Lung (tissue), 12 donors: Measurements from ENCODE around the gene RNF224. TPM values are rescaled to one million over a fixed set of nuclear protein-coding genes. Genes with fewer than 3 reads are reported as not detected.

Source experiments
- ATAC-seq: fragments of 200-7000 bp; cut with Tn5 transposase; one replicate; pipeline ENCODE4 v1.9.1; 2020; ENCODE audit warnings: moderate number of reproducible peaks; ENCODE audit not compliant: insufficient read depth, low FRiP score
- DNase-seq, 3 donors: peaks; one replicate each; pipeline ENCODE4 v3.0.0-alpha.2; 2013 to 2017
- H3K27ac ChIP-seq, 2 donors: one replicate each; pipeline ENCODE4 v1.5.1; 2013; ENCODE audit warnings: mild to moderate bottlenecking in 2 of 2, moderate library complexity in 2 of 2, control low read depth in 1 of 2, inconsistent platforms in 1 of 2, low read depth in 1 of 2, low read length in 1 of 2
- H3K27me3 ChIP-seq, 3 donors: one replicate each; pipeline ENCODE4 v1.5.1; 2013; ENCODE audit warnings: low read length in 2 of 3; ENCODE audit not compliant: control insufficient read depth in 3 of 3, insufficient read depth in 3 of 3
- H3K36me3 ChIP-seq, 4 donors: one replicate each; pipeline ENCODE4 v1.5.1; 2013; ENCODE audit warnings: low read length in 4 of 4, mild to moderate bottlenecking in 1 of 4, moderate library complexity in 1 of 4; ENCODE audit not compliant: control insufficient read depth in 4 of 4, insufficient read depth in 4 of 4
- H3K4me1 ChIP-seq, 5 donors: one replicate each; pipeline ENCODE4 v1.5.1; 2013; ENCODE audit warnings: low read length in 5 of 5, mild to moderate bottlenecking in 2 of 5, moderate library complexity in 1 of 5; ENCODE audit not compliant: control insufficient read depth in 5 of 5, insufficient read depth in 5 of 5
- H3K4me3 ChIP-seq: one replicate; pipeline ENCODE4 v1.5.1; 2013; ENCODE audit warnings: mild to moderate bottlenecking, control low read depth, moderate library complexity
- H3K9ac ChIP-seq, 2 donors: one replicate each; pipeline ENCODE4 v1.5.1; 2013; ENCODE audit warnings: low read length in 2 of 2, control low read depth in 1 of 2; ENCODE audit not compliant: insufficient read depth in 1 of 2
- H3K9me3 ChIP-seq, 4 donors: one replicate each; pipeline ENCODE4 v1.5.1; 2013; ENCODE audit warnings: low read length in 3 of 4, mild to moderate bottlenecking in 1 of 4, moderate library complexity in 1 of 4; ENCODE audit not compliant: control insufficient read depth in 4 of 4, insufficient read depth in 3 of 4
- CTCF ChIP-seq: IDR thresholded peaks from 2 replicates; pipeline ENCODE4 v1.5.1; 2012; ENCODE audit warnings: mild to moderate bottlenecking; ENCODE audit errors: control extremely low read depth, extremely low read depth
- WGBS, 2 donors: extraction: QIAGEN DNeasy Blood & Tissue Kit; methylation state at CpG; one replicate each; pipeline ENCODE4 v1.1.7; 2013; 5-methylcytosine and 5-hydroxymethylcytosine counted together
- polyA plus RNA-seq, 2 donors: library from polyadenylated mRNA; stranded (reverse); fragments of 200-250 nt; gene quantifications; one replicate each; pipeline ENCODE4 v1.2.1, GENCODE V29; 2013
- total RNA-seq, 2 donors: library from RNA; depleted of rRNA in 1 of 2; stranded (reverse); fragments of >200 nt in 1 of 2; gene quantifications; one replicate each; pipeline ENCODE4 v1.2.1, GENCODE V29; 2014 to 2021
- donor health status: control.
- donor health status: control.
- donor health status: Bipolar disorder and iron deficiency.
- donor health status: healthy.
- donor health status: DM: yes; HTN: yes; CAD: no.

The RNF224 gene
- total and polyA plus RNA-seq, 4 donors = 0.24 to 1.1 (median 0.80) TPM

GRCh38 chr9:137179761-137180160, 47.5 kb upstream of the RNF224 start:
- H3K4me3 ChIP-seq = no peak overlapping the region
- no peaks in the 10 kb centered on the region for H3K27me3 ChIP-seq
- DNase-seq (no peak), ATAC-seq (no peak)
- H3K9me3 ChIP-seq = peaks cover 0 to 2% (median 0%) of the 10 kb centered on the region in 4 donors
- H3K4me1 ChIP-seq = peaks cover 0 to 5% (median 0%) of the 10 kb centered on the region in 5 donors
- WGBS, 2 donors = 96 to 97% methylated on average over 15 to 17 of the region's 17 CpGs
- no peak for TF ChIP-seq CTCF
- no peak overlapping the region for H3K27ac ChIP-seq
- H3K9ac ChIP-seq = no peak overlapping the region
- H3K36me3 ChIP-seq = peaks cover 8 to 72% (median 27%) of the 10 kb centered on the region in 4 donors

- Histone ChIP-seq H3K9ac (no peak overlapping the region), H3K9me3 (peaks cover 0 to 2% (median 0%) of the 10 kb centered on the region in 4 donors), H3K27me3 (no peaks in the 10 kb centered on the region), H3K27ac (no peak overlapping the region), H3K4me1 (peaks cover 0 to 1% (median 0%) of the 10 kb centered on the region in 5 donors), H3K4me3 (no peak overlapping the region), H3K36me3 (peaks cover 8 to 79% (median 29%) of the 10 kb centered on the region in 4 donors)
- ATAC-seq (no peak), DNase-seq (no peak)
- WGBS, 2 donors = 95 to 97% methylated on average over 20 of the region's 20 CpGs
- no peak for TF ChIP-seq CTCF
These were observed 46.8 kb upstream of the RNF224 start for GRCh38 chr9:137180491-137180890.

- Histone ChIP-seq H3K4me1 (peaks cover 0 to 12% (median 2%) of the 10 kb centered on the region in 5 donors), H3K27me3 (no peaks in the 10 kb centered on the region), H3K9me3 (peaks cover 0 to 2% (median 0%) of the 10 kb centered on the region in 4 donors), H3K4me3 (no peak overlapping the region), H3K36me3 (peaks cover 8 to 89% (median 32%) of the 10 kb centered on the region in 4 donors), H3K27ac (no peak overlapping the region), H3K9ac (no peak overlapping the region)
- DNase-seq = no peak
- 96 to 97% methylated on average over 19 to 22 of the region's 22 CpGs for WGBS, 2 donors
- TF ChIP-seq CTCF = no peak
- ATAC-seq = no peak
These were observed 45.6 kb upstream of the RNF224 start for GRCh38 chr9:137181680-137182079.

- no peak overlapping the region for H3K4me3 ChIP-seq
- H3K27me3 ChIP-seq = no peaks in the 10 kb centered on the region
- DNase-seq (no peak), ATAC-seq (no peak)
- peaks cover 3 to 23% (median 11%) of the 10 kb centered on the region in 5 donors for H3K4me1 ChIP-seq
- no peak overlapping the region for H3K27ac ChIP-seq
- H3K9ac ChIP-seq = no peak overlapping the region
- peaks cover 8 to 84% (median 32%) of the 10 kb centered on the region in 4 donors for H3K36me3 ChIP-seq
- 94 to 96% methylated on average over 17 of the region's 17 CpGs for WGBS, 2 donors
- no peak for TF ChIP-seq CTCF
- H3K9me3 ChIP-seq = peaks cover 0 to 2% (median 0%) of the 10 kb centered on the region in 4 donors
These were observed 44.5 kb upstream of the RNF224 start for GRCh38 chr9:137182836-137183235.
